Measurements from ENCODE around the gene MALL.
"Not testable (repeated sequence)": the region's sequence is repeated elsewhere in the genome, so short reads cannot be mapped to it uniquely, and the experiment has no call there.

Gene MALL

GRCh38 chr2:110115291-110116032 is at the start of gene MALL:
MALL (minus strand) TSS chr2:110115822; CDS start chr2:110115792, 30 bp downstream.
- DNase-seq: no peak

- peak; percentile 21 for DNase-seq
Measured at GRCh38 chr2:110157153-110157793, 41.7 kb upstream of the MALL start.

DNA sequence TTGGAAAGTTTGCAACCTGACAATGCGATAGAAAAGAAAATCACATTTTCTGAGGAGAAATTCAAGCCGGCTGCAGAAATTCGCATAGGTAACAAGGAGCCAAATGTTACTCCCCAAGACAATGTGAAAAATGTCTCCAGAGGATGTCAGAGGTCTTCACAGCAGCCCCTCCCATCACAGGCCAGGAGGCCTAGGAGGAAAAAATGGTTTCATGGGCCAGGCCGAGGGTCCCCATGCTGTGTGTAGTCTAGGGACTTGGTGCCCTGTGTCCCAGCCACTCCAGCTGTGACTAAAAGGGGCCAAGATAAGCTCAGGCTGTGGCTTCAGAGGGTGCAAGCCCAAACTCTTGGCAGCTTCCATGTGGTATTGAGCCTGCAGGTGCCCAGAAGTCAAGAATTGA is 39.2 kb upstream of the MALL start:
- DNase-seq: not testable (repeated sequence)

DNA sequence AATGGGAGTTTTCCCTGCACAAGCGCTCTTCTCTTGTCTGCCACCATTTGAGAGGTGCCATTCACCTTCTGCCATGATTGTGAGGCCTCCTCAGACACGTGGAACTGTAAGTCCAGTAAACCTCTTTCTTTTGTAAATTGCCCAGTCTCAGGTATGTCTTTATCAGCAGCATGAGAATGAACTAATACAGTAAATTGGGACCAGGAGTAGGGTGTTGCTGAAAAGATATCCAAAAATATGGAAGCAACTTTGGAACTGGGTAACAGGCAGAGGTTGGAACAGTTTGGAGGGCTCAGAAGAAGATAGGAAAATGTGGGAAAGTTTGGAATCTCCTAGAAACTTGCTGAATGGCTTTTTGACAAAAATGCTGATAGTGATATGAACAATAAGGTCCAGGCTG is 38.6 kb upstream of the MALL start:
- not testable (repeated sequence) for DNase-seq

GRCh38 chr2:110153416-110153815 is 37.8 kb upstream of the MALL start:
- no peak for DNase-seq

DNA sequence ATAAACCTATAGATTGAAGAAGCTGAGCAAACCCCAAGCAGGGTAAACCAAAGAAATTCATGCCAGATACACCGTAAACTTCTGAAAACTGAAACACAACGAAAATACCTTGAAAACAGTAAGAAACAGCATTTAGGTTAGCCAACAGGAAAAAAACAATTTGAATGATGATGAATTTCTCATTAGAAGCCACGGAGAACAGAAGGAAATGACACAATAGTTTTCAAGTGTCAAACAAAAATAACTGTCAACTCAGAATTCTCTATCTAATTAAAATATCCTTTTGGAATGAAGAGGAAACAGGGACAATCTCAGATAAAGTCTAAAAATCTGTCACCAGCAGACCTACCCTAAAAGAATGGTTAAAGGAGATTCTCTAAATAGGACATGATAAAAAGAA is 37.3 kb upstream of the MALL start:
- no peak for DNase-seq

- no peak for DNase-seq
Measured at GRCh38 chr2:110149330-110150220, 34.0 kb upstream of the MALL start.

DNA sequence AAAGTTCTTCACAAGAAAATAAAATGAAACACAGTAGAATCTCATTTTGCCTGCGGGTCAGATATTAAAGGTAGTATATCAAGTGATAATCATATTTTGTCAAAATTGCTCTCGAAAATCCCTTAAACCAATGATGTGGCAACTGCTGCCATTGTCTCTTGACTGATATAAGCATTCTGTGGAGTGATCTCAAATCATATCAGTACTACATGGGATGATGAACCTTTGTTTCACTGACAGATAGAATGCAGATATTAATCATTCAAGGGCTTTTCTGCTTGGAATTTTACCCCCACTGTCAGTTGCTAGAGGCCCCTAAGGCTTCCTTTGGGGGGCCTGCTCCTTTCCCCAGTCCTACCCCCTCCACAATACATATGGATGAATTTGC is 31.3 kb upstream of the MALL start:
- DNase-seq: no peak

- no peak for DNase-seq
Measured at GRCh38 chr2:110146183-110146944, 30.7 kb upstream of the MALL start.

GRCh38 chr2:110143982-110144381 is 28.4 kb upstream of the MALL start:
- DNase-seq: no peak

GRCh38 chr2:110140401-110140800 is 24.8 kb upstream of the MALL start:
- no peak for DNase-seq

DNA sequence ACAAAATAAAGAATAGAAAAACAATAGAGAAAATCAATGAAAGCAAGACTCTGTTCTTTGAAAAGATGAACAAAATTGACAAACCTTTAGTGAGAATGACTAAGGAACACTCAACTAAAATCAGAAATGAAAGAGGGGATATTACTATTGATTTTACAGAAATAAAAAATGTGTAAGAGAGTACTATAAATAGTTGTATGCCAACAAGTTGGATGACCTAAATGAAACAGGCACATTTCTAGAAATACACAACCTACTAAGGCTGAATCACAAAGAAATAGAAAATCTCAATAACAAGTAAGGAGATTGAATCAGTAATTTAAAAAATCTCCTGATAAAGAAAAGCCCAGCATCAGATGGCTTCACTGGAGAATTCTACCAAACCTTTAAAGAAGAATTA is 18.4 kb upstream of the MALL start:
- no peak for DNase-seq

DNA sequence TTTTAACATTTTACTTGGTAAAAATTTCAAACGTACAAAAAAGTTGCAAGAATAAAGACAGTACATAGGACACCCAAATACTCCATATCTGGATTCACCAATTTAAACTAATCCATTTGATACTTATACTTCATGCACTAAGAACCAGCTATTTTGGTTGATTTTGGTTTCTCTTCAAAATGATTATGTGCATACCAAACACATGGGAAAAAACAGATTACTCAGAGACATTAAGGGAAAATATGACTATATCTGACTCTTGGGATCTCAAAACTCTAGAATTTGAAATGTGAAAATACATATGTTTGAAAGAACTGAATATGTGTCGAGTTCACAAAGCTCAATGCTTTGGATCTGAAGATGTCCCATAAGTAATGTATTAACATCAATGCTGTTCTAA is 15.5 kb upstream of the MALL start:
- no peak for DNase-seq

DNA sequence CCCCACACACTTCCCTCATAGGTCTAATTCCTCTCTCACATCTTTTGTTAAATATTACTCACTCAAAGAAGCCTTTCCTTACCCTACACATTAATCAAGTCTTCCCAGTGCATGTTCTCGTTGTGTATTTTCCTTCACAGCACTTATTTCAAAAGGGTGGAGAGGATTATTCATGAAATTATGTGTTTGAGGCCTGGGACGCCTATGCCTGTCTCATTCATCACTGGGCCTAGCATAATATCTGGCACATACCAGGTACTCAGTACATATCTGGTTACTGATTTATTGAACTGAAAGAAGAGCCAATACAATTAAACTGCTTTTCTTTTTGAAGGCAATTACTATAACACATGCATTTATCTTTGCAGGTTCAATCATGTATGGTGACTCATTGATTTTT is 15.1 kb upstream of the MALL start:
- DNase-seq: no peak

GRCh38 chr2:110126906-110127305 is 11.3 kb upstream of the MALL start:
- DNase-seq: no peak

DNA sequence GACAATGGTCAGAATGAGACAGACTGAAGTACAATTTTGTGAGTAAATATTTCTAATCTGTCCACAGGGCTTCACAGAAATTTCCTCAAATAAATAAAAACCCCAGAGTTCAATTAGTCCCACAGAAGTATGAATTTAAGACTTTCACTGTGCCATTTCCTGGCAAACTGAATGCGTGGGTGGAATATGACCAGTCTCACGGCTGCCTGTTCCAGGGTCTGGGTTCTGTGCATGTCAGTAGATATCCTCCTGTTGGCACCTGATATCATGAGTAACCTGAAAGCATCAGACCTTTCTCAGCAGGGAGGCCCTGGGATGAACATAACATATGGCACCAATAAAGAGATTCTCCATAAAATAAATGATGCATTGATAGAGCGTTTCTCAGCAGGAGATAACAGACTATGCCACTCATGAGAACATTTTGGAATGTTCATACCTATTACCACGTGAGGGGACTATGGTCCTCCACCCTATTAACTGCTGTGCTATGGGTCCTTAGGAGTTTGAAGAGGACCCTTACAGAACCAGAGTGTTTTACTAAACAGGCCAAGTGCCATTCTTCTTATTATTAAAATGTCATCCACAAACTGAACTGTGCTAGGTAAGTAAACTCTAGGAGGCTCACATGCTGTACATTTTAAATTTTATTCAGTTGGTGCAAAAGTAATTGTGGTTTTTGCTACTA is 10.6 kb upstream of the MALL start:
- DNase-seq: no peak

GRCh38 chr2:110124939-110125691 is 9.5 kb upstream of the MALL start:
- DNase-seq: no peak

DNA sequence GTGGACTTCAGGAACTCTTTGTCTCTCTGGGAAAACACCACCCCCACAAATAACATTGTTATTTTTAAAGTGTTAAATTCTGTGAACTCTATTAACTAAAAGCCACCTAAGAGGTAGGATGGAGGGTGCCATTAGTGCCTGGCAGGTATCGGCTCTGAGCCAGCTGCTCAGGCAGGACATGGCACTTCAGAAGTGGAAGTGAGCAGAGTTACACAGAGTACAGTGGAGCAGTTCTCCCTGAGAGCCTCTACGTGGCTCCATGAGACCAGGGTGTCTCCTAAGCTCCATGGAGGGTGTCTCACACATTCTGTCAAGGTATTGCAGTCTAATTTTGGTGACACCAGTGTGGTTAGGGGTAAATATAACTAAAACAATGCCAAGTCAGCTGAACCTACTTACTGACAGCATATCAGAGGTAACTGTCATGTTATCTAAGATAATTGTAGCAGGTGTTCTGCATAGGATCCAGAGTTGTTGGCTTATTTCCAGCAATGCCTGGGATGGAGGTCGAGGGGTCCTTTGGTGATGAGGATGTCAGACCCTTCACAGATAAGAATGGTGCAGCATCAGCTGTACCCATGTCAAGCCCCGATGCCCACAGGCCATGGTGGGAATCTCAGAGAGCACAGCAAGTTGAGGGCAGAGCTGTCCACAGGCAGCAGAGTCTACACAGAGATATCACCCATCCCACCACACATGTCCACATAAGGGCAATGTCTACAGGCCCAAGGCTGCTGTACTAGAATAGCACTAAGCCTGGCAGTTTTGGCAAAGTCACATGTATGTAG is 8.6 kb upstream of the MALL start:
- no peak for DNase-seq

DNA sequence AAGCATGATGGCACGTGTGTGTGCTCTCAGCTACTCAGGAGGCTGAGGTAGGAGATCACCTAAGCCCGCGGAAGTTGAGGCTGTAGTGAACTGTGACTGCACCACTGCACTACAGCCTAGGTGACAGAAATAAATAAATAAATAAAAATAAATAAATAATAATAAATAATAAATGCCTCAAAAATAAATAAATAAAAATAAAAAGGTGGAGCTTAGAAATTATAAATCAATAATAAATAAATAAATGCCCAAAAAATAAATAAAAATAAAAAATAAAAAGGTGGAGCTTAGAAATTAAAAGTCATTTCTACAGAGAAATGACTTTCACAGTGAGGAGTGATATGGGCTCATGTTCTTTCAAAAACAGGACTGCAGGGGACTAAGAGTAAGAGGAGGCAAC is 6.0 kb upstream of the MALL start:
- DNase-seq: no peak

DNA sequence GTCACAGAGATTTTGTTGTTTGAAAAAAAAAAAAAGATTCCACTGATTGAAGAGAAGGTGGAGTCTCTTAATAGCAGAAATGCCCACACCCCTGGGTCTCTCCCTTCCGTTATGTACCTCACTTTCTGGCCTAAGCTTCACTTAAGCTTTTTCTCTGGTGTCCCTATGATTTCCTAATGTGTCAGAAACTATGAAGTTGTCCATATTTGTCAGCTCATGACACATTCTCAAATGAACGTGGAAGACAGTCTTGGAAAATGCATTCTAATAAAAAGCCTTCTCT is 5.4 kb upstream of the MALL start:
- no peak for DNase-seq

Data from CD4-positive, alpha-beta T cell treated with Interleukin-21 for 1 hour (primary cell).